Measurements from ENCODE around the gene ASPSCR1. TPM values are rescaled to one million over a fixed set of nuclear protein-coding genes. Genes with fewer than 3 reads are reported as not detected.

ASPSCR1 gene
- total and polyA plus RNA-seq, 2 of the 13 experiments (the other 11 are each of a cell fraction or from before 2014, with no cell fraction given): 274 to 314 TPM

- TF ChIP-seq USF2 (IDR thresholded peaks at IDR 0.05; ENCODE audit: low read depth, low read length): no peak
- TF ChIP-seq USF2 (CRISPR knock-in tag; IDR thresholded peaks at IDR 0.05; ENCODE audit: borderline replicate concordance): no peak
- no peak for TF ChIP-seq ZC3H13 (CRISPR knock-in tag; IDR thresholded peaks at IDR 0.05)
- no peak for TF ChIP-seq NFKBIZ (CRISPR knock-in tag; IDR thresholded peaks at IDR 0.05)
- no peak for TF ChIP-seq ZNF598 (CRISPR knock-in tag; IDR thresholded peaks at IDR 0.05; ENCODE audit: borderline replicate concordance)
- TF ChIP-seq ZBTB38 (CRISPR knock-in tag; IDR thresholded peaks at IDR 0.05): peak; percentile 65
- TF ChIP-seq ARID2 (CRISPR knock-in tag; IDR thresholded peaks at IDR 0.05; ENCODE audit: borderline replicate concordance): no peak
- TF ChIP-seq ZNF468 (CRISPR knock-in tag; IDR thresholded peaks at IDR 0.05): no peak
- no peak for TF ChIP-seq MEIS2 (CRISPR knock-in tag; IDR thresholded peaks at IDR 0.05)
- no peak for TF ChIP-seq RORA (CRISPR knock-in tag; IDR thresholded peaks at IDR 0.05)
- TF ChIP-seq TOE1 (CRISPR knock-in tag; IDR thresholded peaks at IDR 0.05): no peak
- TF ChIP-seq IRF2 (CRISPR knock-in tag; IDR thresholded peaks at IDR 0.05): no peak
- TF ChIP-seq ZFP82 (CRISPR knock-in tag; IDR thresholded peaks at IDR 0.05; ENCODE audit: borderline replicate concordance): no peak
- no peak for TF ChIP-seq ZBTB3 (CRISPR knock-in tag; IDR thresholded peaks at IDR 0.05; ENCODE audit: borderline replicate concordance, low read depth)
- TF ChIP-seq E2F1 (CRISPR knock-in tag; IDR thresholded peaks at IDR 0.05): no peak
- 0 out of 2 replicates have a peak, but pooled peaks have one; percentile 60 for TF ChIP-seq IRF1 (CRISPR knock-in tag; IDR thresholded peaks at IDR 0.05; ENCODE audit: low read depth)
- TF ChIP-seq ZBTB25 (CRISPR knock-in tag; IDR thresholded peaks at IDR 0.05): no peak
- TF ChIP-seq SKIL (CRISPR knock-in tag; IDR thresholded peaks at IDR 0.05; ENCODE audit: borderline replicate concordance): no peak
- TF ChIP-seq HBP1 (CRISPR knock-in tag; IDR thresholded peaks at IDR 0.05; ENCODE audit: low read depth): no peak
- TF ChIP-seq SATB2 (CRISPR knock-in tag; IDR thresholded peaks at IDR 0.05): no peak
- TF ChIP-seq REL (CRISPR knock-in tag; conservative IDR thresholded peaks at IDR 0.05): no peak
These were observed 62.4 kb downstream of the ASPSCR1 start (continued) for GRCh38 chr17:82039695-82040299.
